H1 (cell line): Measurements from ENCODE around the gene MORN5. TPM values are rescaled to one million over a fixed set of nuclear protein-coding genes. Genes with fewer than 3 reads are reported as not detected.

Experiments
- CTCF ChIA-PET: fragments of 300-600 bp; sonication (Branson Sonifier 250); formaldehyde crosslinking; loops from one replicate; lab custom pipeline; 2021; ENCODE audit not compliant: partially characterized antibody; lab: Charles Lee
- POLR2A ChIA-PET: fragments of 300-600 bp; sonication (Branson Sonifier 250); formaldehyde crosslinking; loops from one replicate; lab custom pipeline; 2021; ENCODE audit warnings: inconsistent platforms; ENCODE audit not compliant: partially characterized antibody; lab: Charles Lee
- DNase-seq, 2 experiments: peaks; one replicate each; pipeline versions ENCODE4 v3.0.0 to v3.0.0-alpha.2; 2010 to 2022; ENCODE audit warnings: low spot score in 2 of 2, low read depth in 1 of 2, mixed read lengths in 1 of 2
- FAIRE-seq: peaks from 2 replicates; lab custom pipeline; 2011; peaks lifted over from hg19 to GRCh38; lab: Jason Lieb, UNC
- H2AFZ ChIP-seq: 2 replicates; pipeline ENCODE4 v1.8.1; 2012; ENCODE audit warnings: low read length, inconsistent platforms
- H2AK5ac ChIP-seq: 2 replicates; pipeline ENCODE4 v1.6.1; 2013; ENCODE audit warnings: low read depth, low read length
- H2BK120ac ChIP-seq: replicated peaks from 2 replicates; pipeline ENCODE3; 2013; ENCODE audit warnings: low read depth, low read length, inconsistent platforms
- H2BK12ac ChIP-seq: 2 replicates; pipeline ENCODE4 v1.6.1; 2013; ENCODE audit warnings: low read depth, low read length
- H2BK15ac ChIP-seq: 2 replicates; pipeline ENCODE4 v1.6.1; 2013; ENCODE audit warnings: low read length
- H2BK20ac ChIP-seq: 2 replicates; pipeline ENCODE4 v1.6.1; 2013; ENCODE audit warnings: low read length
- H2BK5ac ChIP-seq: 2 replicates; pipeline ENCODE4 v1.6.1; 2013; ENCODE audit warnings: low read depth, low read length
- H3K14ac ChIP-seq: 2 replicates; pipeline ENCODE4 v1.6.1; 2013; ENCODE audit warnings: inconsistent platforms; ENCODE audit not compliant: insufficient read length
- H3K18ac ChIP-seq: 2 replicates; pipeline ENCODE4 v1.6.1; 2013; ENCODE audit warnings: low read length; ENCODE audit errors: extremely low read depth
- H3K23ac ChIP-seq: 2 replicates; pipeline ENCODE4 v1.6.1; 2013; ENCODE audit warnings: inconsistent platforms; ENCODE audit not compliant: insufficient read length
- H3K23me2 ChIP-seq: 2 replicates; pipeline ENCODE4 v1.6.1; 2013; ENCODE audit warnings: low read depth, low read length
- H3K27ac ChIP-seq: 2 replicates; pipeline ENCODE4 v1.6.1; 2011; ENCODE audit warnings: low read depth, low read length, inconsistent platforms
- H3K27me3 ChIP-seq, 4 experiments: replicated peaks in 1 of 4; 1 replicate in 1 of 4; 2 replicates in 3 of 4; pipeline versions ENCODE4 v1.6.1 to v1.8.1; 2011 to 2013; ENCODE audit warnings: low read length in 3 of 4, mild to moderate bottlenecking in 3 of 4, inconsistent platforms in 2 of 4, mixed read lengths in 2 of 4, moderate library complexity in 1 of 4; ENCODE audit not compliant: control insufficient read depth in 3 of 4, insufficient read depth in 3 of 4; ENCODE audit errors: extremely low read depth in 1 of 4
- H3K36me3 ChIP-seq, 4 experiments: 2 replicates each; pipeline versions ENCODE4 v1.6.1 to v1.8.1; 2011 to 2013; ENCODE audit warnings: mild to moderate bottlenecking in 4 of 4, low read length in 3 of 4, moderate library complexity in 2 of 4, control low read depth in 1 of 4, inconsistent platforms in 1 of 4; ENCODE audit not compliant: insufficient read depth in 4 of 4, control insufficient read depth in 2 of 4
- H3K4ac ChIP-seq: replicated peaks from 2 replicates; pipeline ENCODE3; 2013; ENCODE audit warnings: low read length, low read depth, mixed read lengths, inconsistent platforms; ENCODE audit not compliant: insufficient read length
- H3K4me1 ChIP-seq, 4 experiments: replicated peaks in 1 of 4; 1 replicate in 1 of 4; 2 replicates in 3 of 4; pipeline versions ENCODE4 v1.6.1 to v1.8.1; 2011 to 2013; ENCODE audit warnings: low read length in 3 of 4, inconsistent platforms in 2 of 4, mixed read lengths in 1 of 4; ENCODE audit not compliant: insufficient read depth in 4 of 4, control insufficient read depth in 3 of 4
- H3K4me2 ChIP-seq, 2 experiments: 2 replicates each; pipeline versions ENCODE4 v1.6.1 to v1.8.1; 2011 to 2013; ENCODE audit warnings: low read depth in 2 of 2, low read length in 2 of 2, control low read depth in 1 of 2, inconsistent platforms in 1 of 2, mild to moderate bottlenecking in 1 of 2; ENCODE audit not compliant: insufficient read depth in 1 of 2
- H3K4me3 ChIP-seq, 4 experiments: fragments of 200-600, 300-600 bp in 1 of 4; sonication (generic), shearing (Covaris generic), sonication (Bioruptor Twin) in 1 of 4; 2 replicates each; pipeline versions ENCODE4 v1.5.1 to v1.8.1; 2011 to 2016; ENCODE audit warnings: low read length in 4 of 4, low read depth in 3 of 4, control low read depth in 2 of 4, inconsistent platforms in 2 of 4, mild to moderate bottlenecking in 2 of 4, mixed read lengths in 1 of 4, moderate library complexity in 1 of 4; ENCODE audit not compliant: insufficient read depth in 2 of 4; ENCODE audit errors: extremely low read depth in 1 of 4
- H3K56ac ChIP-seq: replicated peaks from 2 replicates; pipeline ENCODE3; 2013; ENCODE audit warnings: low read depth, mild to moderate bottlenecking, mixed read lengths, low read length, inconsistent platforms; ENCODE audit not compliant: insufficient read length
- H3K79me1 ChIP-seq: 2 replicates; pipeline ENCODE4 v1.6.1; 2013; ENCODE audit warnings: low read depth, low read length, control low read depth
- H3K79me2 ChIP-seq, 2 experiments: 2 replicates each; pipeline versions ENCODE4 v1.6.1 to v1.8.1; 2012 to 2013; ENCODE audit warnings: low read length in 2 of 2, mild to moderate bottlenecking in 2 of 2, inconsistent platforms in 1 of 2; ENCODE audit not compliant: insufficient read depth in 2 of 2, control insufficient read depth in 1 of 2
- H3K9ac ChIP-seq, 4 experiments: replicated peaks in 1 of 4; 1 replicate in 1 of 4; 2 replicates in 3 of 4; pipeline versions ENCODE4 v1.6.1 to v1.8.1; 2011 to 2013; ENCODE audit warnings: low read depth in 3 of 4, low read length in 3 of 4, control low read depth in 2 of 4, mild to moderate bottlenecking in 2 of 4, moderate library complexity in 2 of 4, inconsistent platforms in 1 of 4; ENCODE audit errors: extremely low read depth in 1 of 4
- H3K9me3 ChIP-seq, 2 experiments: 2 replicates each; pipeline versions ENCODE4 v1.6.1 to v1.8.1; 2012 to 2013; ENCODE audit warnings: mild to moderate bottlenecking in 2 of 2, moderate library complexity in 2 of 2, control low read depth in 1 of 2, inconsistent platforms in 1 of 2, low read depth in 1 of 2, low read length in 1 of 2, mixed read lengths in 1 of 2; ENCODE audit not compliant: insufficient read depth in 2 of 2
- H4K20me1 ChIP-seq, 2 experiments: replicated peaks in 1 of 2; 2 replicates each; pipeline versions ENCODE3 to v1.8.1; 2011 to 2013; ENCODE audit warnings: inconsistent platforms in 2 of 2, low read length in 2 of 2, mild to moderate bottlenecking in 1 of 2; ENCODE audit not compliant: insufficient read depth in 2 of 2, control insufficient read depth in 1 of 2
- H4K5ac ChIP-seq: 2 replicates; pipeline ENCODE4 v1.6.1; 2013; ENCODE audit warnings: low read length, low read depth, mixed read lengths, inconsistent platforms; ENCODE audit not compliant: insufficient read length
- H4K8ac ChIP-seq: 2 replicates; pipeline ENCODE4 v1.8.0; 2013; ENCODE audit warnings: mild to moderate bottlenecking, moderate library complexity, low read length, inconsistent platforms; ENCODE audit not compliant: insufficient read depth; ENCODE audit errors: extremely low read depth
- H4K91ac ChIP-seq: replicated peaks from 2 replicates; pipeline ENCODE3; 2013; ENCODE audit warnings: low read length, mixed read lengths, inconsistent platforms; ENCODE audit not compliant: insufficient read length
- ATF3 ChIP-seq: IDR thresholded peaks from 2 replicates; pipeline ENCODE4 v1.6.1; 2011; ENCODE audit warnings: low read depth, mild to moderate bottlenecking, low read length; ENCODE audit not compliant: insufficient read depth
- BCL11A ChIP-seq, 2 experiments: IDR thresholded peaks; one replicate each; pipeline ENCODE4 v1.6.1; 2011; ENCODE audit warnings: low read depth in 2 of 2, low read length in 2 of 2, mild to moderate bottlenecking in 2 of 2
- BRCA1 ChIP-seq: IDR thresholded peaks from 2 replicates; pipeline ENCODE4 v1.6.1; 2012; ENCODE audit warnings: low read depth, low read length, improper control_type of control experiment
- CHD1 ChIP-seq: IDR thresholded peaks from 2 replicates; pipeline ENCODE4 v1.6.1; 2012; ENCODE audit warnings: low read depth, low read length, improper control_type of control experiment
- EGR1 ChIP-seq: IDR thresholded peaks from 2 replicates; pipeline ENCODE4 v1.6.1; 2011; ENCODE audit warnings: low read depth, low read length, borderline replicate concordance
- JUN ChIP-seq: IDR thresholded peaks from 2 replicates; pipeline ENCODE4 v1.6.1; 2011; ENCODE audit warnings: low read depth, mild to moderate bottlenecking, improper control_type of control experiment, low read length
- KDM5A ChIP-seq: fragments of 200-600 bp; IDR thresholded peaks from 2 replicates; pipeline ENCODE4 v1.7.1; 2012; ENCODE audit warnings: mild to moderate bottlenecking, low read length, inconsistent platforms, mixed read lengths
- RBBP5 ChIP-seq: IDR thresholded peaks from 2 replicates; pipeline ENCODE4 v1.7.1; 2012; ENCODE audit warnings: low read depth, mild to moderate bottlenecking, inconsistent platforms, low read length, moderate library complexity, borderline replicate concordance
- RNF2 ChIP-seq: fragments of 200-900, 300-1000 bp; sonication (generic); IDR thresholded peaks from 2 replicates; pipeline ENCODE4 v1.7.1; 2016; ENCODE audit warnings: borderline replicate concordance, low read depth, mild to moderate bottlenecking, antibody characterized with exemption, low read length; ENCODE audit not compliant: poor library complexity, severe bottlenecking; ENCODE audit errors: missing control alignments
- SAP30 ChIP-seq: fragments of 300-600 bp; sonication (generic); IDR thresholded peaks from 2 replicates; pipeline ENCODE4 v1.7.1; 2012; ENCODE audit warnings: low read length, moderate library complexity, mild to moderate bottlenecking, inconsistent platforms; ENCODE audit not compliant: insufficient read depth, insufficient replicate concordance
- SIRT6 ChIP-seq: IDR thresholded peaks from one replicate; pipeline ENCODE4 v1.7.1; 2012; ENCODE audit warnings: low read length, inconsistent platforms
- TAF7 ChIP-seq: optimal IDR thresholded peaks from 2 replicates; pipeline ENCODE3; 2011; ENCODE audit warnings: low read depth, mild to moderate bottlenecking, inconsistent platforms, low read length, moderate library complexity, borderline replicate concordance
- TBP ChIP-seq: IDR thresholded peaks from 2 replicates; pipeline ENCODE4 v1.6.1; 2011; ENCODE audit warnings: low read depth, low read length, improper control_type of control experiment
- TEAD4 ChIP-seq: IDR thresholded peaks from 2 replicates; pipeline ENCODE4 v1.6.1; 2012; ENCODE audit warnings: low read depth, low read length, inconsistent platforms, mixed read lengths
- WGBS, 2 experiments: shearing (Covaris generic) in 1 of 2; methylation state at CpG; one replicate each; pipeline versions ENCODE4 v1.1.6 to v1.1.7; 2013 to 2015; ENCODE audit warnings: low lambda C conversion rate in 2 of 2, mixed read lengths in 2 of 2, inconsistent platforms in 1 of 2, low coverage in 1 of 2, missing lambda C conversion rate in 1 of 2; ENCODE audit not compliant: insufficient replicate concordance in 2 of 2, insufficient coverage in 1 of 2, insufficient read length in 1 of 2; ENCODE audit errors: extremely low coverage in 1 of 2, missing lambda C conversion rate in 1 of 2; 5-methylcytosine and 5-hydroxymethylcytosine counted together
- polyA plus RNA-seq, 7 experiments: library from polyadenylated mRNA; depleted of rRNA in 3 of 7; stranded (reverse) in 5 of 7; unstranded in 2 of 7; fragments of >200 nt in 5 of 7; fragments of 200-250 nt in 2 of 7; gene quantifications; 1 replicate in 5 of 7; 2 replicates in 1 of 7; 4 replicates in 1 of 7; pipeline versions ENCODE4 v1.2.1 to v1.2.3, GENCODE V29; 2011 to 2013; ENCODE audit warnings: missing spikeins in 2 of 7, mixed read lengths in 2 of 7
- total RNA-seq: library from RNA; stranded (reverse); fragmentation: NEBNext Ultra II Directional; extraction: Animal tissue kit (Norgen Biotek cat#: 25700); gene quantifications from 2 replicates; pipeline ENCODE4 v1.2.1, GENCODE V29; 2021

The MORN5 gene
- total and polyA plus RNA-seq, 2 of the 8 experiments (the other 6 are each of a cell fraction or from before 2014, with no cell fraction given) = not detected

GRCh38 chr9:122128969-122129343 is 30.8 kb upstream of the MORN5 start:
- CTCF ChIA-PET = interaction anchor here (0.6 to 15.6 kb wide), 11 partner anchors 8 to 216 kb away, joined by 3 to 544 read pairs (median 5); partner anchors contain the start of genes MORN5, MRRF, NDUFA8 and RBM18
- TF ChIP-seq SAP30 = no peak
- no peak for TF ChIP-seq TBP
- no peak for TF ChIP-seq RNF2
- TF ChIP-seq SIRT6 = no peak
- no peak for TF ChIP-seq ATF3
- no peak for TF ChIP-seq BRCA1
- TF ChIP-seq EGR1 = no peak
- no peak for TF ChIP-seq RBBP5
- no peak for TF ChIP-seq BCL11A (IDR thresholded peaks at IDR 0.05; ENCODE audit: low read depth in 2 of 2, low read length in 2 of 2)
- no peak for TF ChIP-seq CHD1
- TF ChIP-seq TEAD4 = no peak
- TF ChIP-seq JUN = no peak
- TF ChIP-seq TAF7 = no peak
- TF ChIP-seq KDM5A = no peak

More at GRCh38 chr9:122128969-122129343, 30.8 kb upstream of the MORN5 start:
- H2AFZ ChIP-seq = no peak overlapping the region
- no peak overlapping the region for H3K27ac ChIP-seq
- no peak overlapping the region for H4K91ac ChIP-seq
- H3K79me1 ChIP-seq = no peaks in the 10 kb centered on the region
- H3K4me2 ChIP-seq = no peak overlapping the region
- H3K36me3 ChIP-seq = no peaks in the 10 kb centered on the region
- H2BK15ac ChIP-seq = no peak overlapping the region
- H4K5ac ChIP-seq = no peak overlapping the region
- no peak overlapping the region for H3K4me3 ChIP-seq
- 82% methylated on average over 7 of the region's 7 CpGs; no CpG with 5 or more reads in 1 of the 2 experiments for WGBS, 2 experiments
- no peaks in the 10 kb centered on the region for H3K9me3 ChIP-seq
- H3K4me1 ChIP-seq = peaks cover 7 to 25% (median 18%) of the 10 kb centered on the region in 4 experiments
- H3K14ac ChIP-seq = no peak overlapping the region
- H2AK5ac ChIP-seq = no peak overlapping the region; the same call in 1 of the 2 replicates
- H3K9ac ChIP-seq = no peak overlapping the region
- H3K18ac ChIP-seq = no peak overlapping the region
- no peaks in the 10 kb centered on the region for H3K79me2 ChIP-seq
- no peak overlapping the region for H3K23ac ChIP-seq
- no peak overlapping the region for H2BK12ac ChIP-seq
- H3K23me2 ChIP-seq = peaks cover 8% of the 10 kb centered on the region; the same call in 1 of the 2 replicates
- no peak overlapping the region for H3K4ac ChIP-seq
- no peak overlapping the region for H2BK120ac ChIP-seq
- no peak overlapping the region for H3K56ac ChIP-seq
- POLR2A ChIA-PET = interaction anchor here (1.2 to 1.8 kb wide), 2 partner anchors 13 to 242 kb away, joined by 3 read pairs; partner anchors contain the start of gene PTGS1
- H3K27me3 ChIP-seq = peaks cover 9 to 31% (median 27%) of the 10 kb centered on the region in 4 experiments
- H4K20me1 ChIP-seq = peaks cover 0 to 1% of the 10 kb centered on the region in 2 experiments
- FAIRE-seq = no peak
- no peak overlapping the region for H4K8ac ChIP-seq
- H2BK5ac ChIP-seq = no peak overlapping the region
- H2BK20ac ChIP-seq = no peak overlapping the region
- DNase-seq = no peak
